ENCODE measurements around the gene RICTOR.

DNA sequence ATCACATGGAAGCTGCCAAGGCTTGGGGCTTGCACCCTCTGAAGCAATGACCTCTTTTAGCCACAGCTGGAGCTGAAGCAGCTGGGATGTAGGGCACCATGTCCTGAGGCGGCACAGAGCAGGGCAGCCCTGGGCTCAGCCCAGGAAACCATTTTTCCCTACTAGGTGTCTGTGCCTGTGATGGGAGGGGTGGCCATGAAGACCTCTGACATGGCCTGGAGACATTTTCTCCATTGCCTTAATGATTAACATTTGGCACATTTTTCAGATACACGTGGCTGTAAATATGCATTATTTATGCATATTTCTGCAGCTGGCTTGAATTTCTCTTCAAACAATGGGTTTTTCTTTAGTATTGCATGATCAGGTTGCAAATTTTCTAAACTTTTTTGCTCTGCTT is 146.7 kb downstream of the RICTOR start:
- no peak for TF ChIP-seq HMGXB4 (CRISPR knock-in tag; IDR thresholded peaks at IDR 0.05)
- no peak for TF ChIP-seq FOXJ3 (CRISPR knock-in tag; IDR thresholded peaks at IDR 0.05; ENCODE audit: borderline replicate concordance)
- TF ChIP-seq, protein P1, sequence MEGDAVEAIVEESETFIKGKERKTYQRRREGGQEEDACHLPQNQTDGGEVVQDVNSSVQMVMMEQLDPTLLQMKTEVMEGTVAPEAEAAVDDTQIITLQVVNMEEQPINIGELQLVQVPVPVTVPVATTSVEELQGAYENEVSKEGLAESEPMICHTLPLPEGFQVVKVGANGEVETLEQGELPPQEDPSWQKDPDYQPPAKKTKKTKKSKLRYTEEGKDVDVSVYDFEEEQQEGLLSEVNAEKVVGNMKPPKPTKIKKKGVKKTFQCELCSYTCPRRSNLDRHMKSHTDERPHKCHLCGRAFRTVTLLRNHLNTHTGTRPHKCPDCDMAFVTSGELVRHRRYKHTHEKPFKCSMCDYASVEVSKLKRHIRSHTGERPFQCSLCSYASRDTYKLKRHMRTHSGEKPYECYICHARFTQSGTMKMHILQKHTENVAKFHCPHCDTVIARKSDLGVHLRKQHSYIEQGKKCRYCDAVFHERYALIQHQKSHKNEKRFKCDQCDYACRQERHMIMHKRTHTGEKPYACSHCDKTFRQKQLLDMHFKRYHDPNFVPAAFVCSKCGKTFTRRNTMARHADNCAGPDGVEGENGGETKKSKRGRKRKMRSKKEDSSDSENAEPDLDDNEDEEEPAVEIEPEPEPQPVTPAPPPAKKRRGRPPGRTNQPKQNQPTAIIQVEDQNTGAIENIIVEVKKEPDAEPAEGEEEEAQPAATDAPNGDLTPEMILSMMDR (IDR thresholded peaks at IDR 0.05): no peak
- no peak for TF ChIP-seq MAX (CRISPR knock-in tag; IDR thresholded peaks at IDR 0.05)
- no peak for TF ChIP-seq FOXP1 (CRISPR knock-in tag; IDR thresholded peaks at IDR 0.05; ENCODE audit: borderline replicate concordance)
- TF ChIP-seq ZNF423 (CRISPR knock-in tag; IDR thresholded peaks at IDR 0.05): no peak
